Keratinocyte (primary cell): Measurements from ENCODE around the gene SPIRE1. TPM values are rescaled to one million over a fixed set of nuclear protein-coding genes. Genes with fewer than 3 reads are reported as not detected.
A peak's percentile ranks its signal among the peaks of the same experiment; 100 is the strongest.

Source experiments
- DNase-seq: peaks from one replicate; pipeline ENCODE4 v3.0.0-alpha.2; 2011; ENCODE audit warnings: low read depth, missing footprints, low spot score
- FAIRE-seq: peaks from 2 replicates; lab custom pipeline; 2011; peaks lifted over from hg19 to GRCh38; lab: Jason Lieb, UNC
- H2AFZ ChIP-seq: 2 replicates; pipeline ENCODE4 v1.6.0; 2012; ENCODE audit warnings: low read length, control low read depth, inconsistent platforms; ENCODE audit not compliant: control insufficient read depth
- H3K27ac ChIP-seq: 2 replicates; pipeline ENCODE4 v1.5.1; 2011; ENCODE audit warnings: low read length; ENCODE audit not compliant: control insufficient read depth, insufficient read depth
- H3K27me3 ChIP-seq: 3 replicates; pipeline ENCODE4 v1.6.0; 2011; ENCODE audit warnings: low read length; ENCODE audit not compliant: control insufficient read depth, insufficient read depth; ENCODE audit errors: extremely low read depth
- H3K36me3 ChIP-seq, 2 experiments: 2 replicates in 1 of 2; 3 replicates in 1 of 2; pipeline ENCODE4 v1.5.1; 2011; ENCODE audit warnings: low read length in 2 of 2, mild to moderate bottlenecking in 1 of 2; ENCODE audit not compliant: control insufficient read depth in 2 of 2, insufficient read depth in 2 of 2; ENCODE audit errors: extremely low read depth in 1 of 2
- H3K4me1 ChIP-seq: 3 replicates; pipeline ENCODE4 v1.5.1; 2011; ENCODE audit warnings: low read length; ENCODE audit not compliant: control insufficient read depth, insufficient read depth; ENCODE audit errors: extremely low read depth
- H3K4me2 ChIP-seq: 3 replicates; pipeline ENCODE4 v1.6.0; 2011; ENCODE audit warnings: low read depth, low read length; ENCODE audit not compliant: control insufficient read depth, insufficient read depth; ENCODE audit errors: extremely low read depth
- H3K4me3 ChIP-seq, 3 experiments: fragments of 200-600 bp in 1 of 3; sonication (generic) in 1 of 3; 2 replicates in 2 of 3; 3 replicates in 1 of 3; pipeline ENCODE4 v1.5.1; 2011 to 2016; ENCODE audit warnings: low read length in 3 of 3, mild to moderate bottlenecking in 3 of 3, control low read depth in 2 of 3, inconsistent platforms in 1 of 3, low read depth in 1 of 3, mixed read lengths in 1 of 3, mixed run types in 1 of 3, moderate library complexity in 1 of 3; ENCODE audit not compliant: control insufficient read depth in 2 of 3, insufficient read depth in 2 of 3; ENCODE audit errors: extremely low read depth in 1 of 3
- H3K79me2 ChIP-seq: 2 replicates; pipeline ENCODE4 v1.6.0; 2012; ENCODE audit warnings: low read length; ENCODE audit not compliant: control insufficient read depth, insufficient read depth
- H3K9ac ChIP-seq: 3 replicates; pipeline ENCODE4 v1.6.0; 2011; ENCODE audit warnings: low read length; ENCODE audit not compliant: control insufficient read depth, insufficient read depth; ENCODE audit errors: extremely low read depth
- H3K9me1 ChIP-seq: 3 replicates; pipeline ENCODE4 v1.6.0; 2011; ENCODE audit warnings: low read length; ENCODE audit not compliant: control insufficient read depth, insufficient read depth; ENCODE audit errors: extremely low read depth
- H3K9me3 ChIP-seq: 2 replicates; pipeline ENCODE4 v1.5.1; 2012; ENCODE audit warnings: low read depth, low read length; ENCODE audit not compliant: control insufficient read depth
- H4K20me1 ChIP-seq: 3 replicates; pipeline ENCODE4 v1.6.0; 2011; ENCODE audit warnings: low read length; ENCODE audit not compliant: control insufficient read depth, insufficient read depth; ENCODE audit errors: extremely low read depth
- CTCF ChIP-seq, 3 experiments: IDR thresholded peaks in 1 of 3; conservative IDR thresholded peaks in 1 of 3; optimal IDR thresholded peaks in 1 of 3; 2 replicates in 2 of 3; 3 replicates in 1 of 3; pipeline versions ENCODE3 to v1.5.1; 2011; ENCODE audit warnings: low read length in 3 of 3, mild to moderate bottlenecking in 3 of 3, moderate library complexity in 2 of 3, control low read depth in 1 of 3, inconsistent platforms in 1 of 3; ENCODE audit not compliant: insufficient read depth in 2 of 3; ENCODE audit errors: extremely low read depth in 1 of 3
- EZH2 ChIP-seq: IDR thresholded peaks from one replicate; pipeline ENCODE4 v1.6.1; 2012; ENCODE audit warnings: inconsistent platforms, mild to moderate bottlenecking, low read length, moderate library complexity
- dilution Hi-C: fragments of 300-500 bp; cut with MboI; formaldehyde crosslinking; loops from one replicate; pipeline ENCODE4 v1.7.0; 2020; ENCODE audit warnings: low sequenced_read_pairs; ENCODE audit not compliant: extremely low pct_ligation_motif_present
- polyA plus RNA-seq, 5 experiments: library from polyadenylated mRNA; depleted of rRNA in 3 of 5; stranded (reverse) in 3 of 5; stranded (forward) in 1 of 5; unstranded in 1 of 5; fragments of >200 nt; gene quantifications; 1 replicate in 1 of 5; 2 replicates in 3 of 5; 3 replicates in 1 of 5; pipeline versions ENCODE4 v1.2.1 to v1.2.3, GENCODE V29; 2011 to 2012; ENCODE audit warnings: missing spikeins in 2 of 5, low read depth in 1 of 5, low replicate concordance in 1 of 5

SPIRE1 gene
- polyA plus RNA-seq, 1 donor (not counting 4 experiments of a cell fraction or from before 2014, with no cell fraction given), result 20.6 TPM

GRCh38 chr18:12638644-12639124, 19.2 kb downstream of the SPIRE1 start:
- Histone ChIP-seq H3K27me3 (no peaks in the 10 kb centered on the region), H3K4me3 (no peak overlapping the region), H3K9me1 (peaks cover 3% of the 10 kb centered on the region), H3K36me3 (no peaks in the 10 kb centered on the region), H3K9ac (no peak overlapping the region), H3K9me3 (no peaks in the 10 kb centered on the region), H2AFZ (no peak overlapping the region), H3K4me2 (no peak overlapping the region), H3K4me1 (peaks cover 32% of the 10 kb centered on the region), H3K79me2 (peaks cover 33% of the 10 kb centered on the region), H3K27ac (peak overlapping the region; percentile 66), H4K20me1 (no peaks in the 10 kb centered on the region)
- TF ChIP-seq EZH2 (no peak), CTCF (optimal IDR thresholded peaks at IDR 0.05 in 1 of 3, IDR thresholded peaks at IDR 0.05 in 1 of 3, conservative IDR thresholded peaks at IDR 0.05 in 1 of 3; ENCODE audit: extremely low read depth in 1 of 3, insufficient read depth in 2 of 3, low read length in 3 of 3) (no peak)
- FAIRE-seq, result no peak
- dilution Hi-C loops, result no loop called here
- DNase-seq, result no peak

- H3K4me2 ChIP-seq, result peak overlapping the region; percentile 22
- peak overlapping the region; percentile 66 for H3K27ac ChIP-seq
- H3K79me2 ChIP-seq, result peaks cover 30% of the 10 kb centered on the region
- H3K36me3 ChIP-seq, result no peaks in the 10 kb centered on the region
- no peak overlapping the region for H3K4me3 ChIP-seq
- no peaks in the 10 kb centered on the region for H3K9me1 ChIP-seq
- H3K9ac ChIP-seq, result no peak overlapping the region
- no peaks in the 10 kb centered on the region for H4K20me1 ChIP-seq
- TF ChIP-seq CTCF (optimal IDR thresholded peaks at IDR 0.05 in 1 of 3, IDR thresholded peaks at IDR 0.05 in 1 of 3, conservative IDR thresholded peaks at IDR 0.05 in 1 of 3; ENCODE audit: extremely low read depth in 1 of 3, insufficient read depth in 2 of 3, low read length in 3 of 3) (no peak), EZH2 (no peak)
- H3K9me3 ChIP-seq, result no peaks in the 10 kb centered on the region
- no peak for DNase-seq
- dilution Hi-C loops, result no loop called here
- no peak overlapping the region for H2AFZ ChIP-seq
- peaks cover 30% of the 10 kb centered on the region for H3K4me1 ChIP-seq
- no peaks in the 10 kb centered on the region for H3K27me3 ChIP-seq
- peak; percentile 63 for FAIRE-seq
Measured at GRCh38 chr18:12637901-12638643, 19.8 kb downstream of the SPIRE1 start.
